Astrocyte (in vitro differentiated cells and primary cell): ENCODE measurements around the gene TWSG1. TPM values are rescaled to one million over a fixed set of nuclear protein-coding genes. Genes with fewer than 3 reads are reported as not detected.
A peak's percentile ranks its signal among the peaks of the same experiment; 100 is the strongest.

Experiments
- DNase-seq: peaks from one replicate; pipeline ENCODE4 v3.0.0-alpha.2; 2010; ENCODE audit warnings: low read depth
- FAIRE-seq: peaks from 2 replicates; lab custom pipeline; 2011; peaks lifted over from hg19 to GRCh38; lab: Jason Lieb, UNC
- H2AFZ ChIP-seq: 2 replicates; pipeline ENCODE4 v1.6.0; 2012; ENCODE audit warnings: low read depth, low read length, inconsistent platforms
- H3K27ac ChIP-seq: 2 replicates; pipeline ENCODE4 v1.5.1; 2011; ENCODE audit warnings: low read depth, low read length, inconsistent platforms
- H3K27me3 ChIP-seq: 2 replicates; pipeline ENCODE4 v1.6.0; 2011; ENCODE audit warnings: low read length, inconsistent platforms; ENCODE audit not compliant: insufficient read depth
- H3K36me3 ChIP-seq: 2 replicates; pipeline ENCODE4 v1.5.1; 2011; ENCODE audit warnings: low read length, inconsistent platforms; ENCODE audit not compliant: insufficient read depth
- H3K4me1 ChIP-seq: 2 replicates; pipeline ENCODE4 v1.5.1; 2011; ENCODE audit warnings: low read length, inconsistent platforms; ENCODE audit not compliant: insufficient read depth
- H3K4me2 ChIP-seq: 2 replicates; pipeline ENCODE4 v1.6.0; 2012; ENCODE audit warnings: low read length, inconsistent platforms
- H3K4me3 ChIP-seq: 2 replicates; pipeline ENCODE4 v1.5.1; 2011; ENCODE audit warnings: low read depth, mild to moderate bottlenecking, low read length, inconsistent platforms; ENCODE audit not compliant: insufficient read depth
- H3K79me2 ChIP-seq: 2 replicates; pipeline ENCODE4 v1.6.0; 2012; ENCODE audit warnings: mild to moderate bottlenecking, low read length, inconsistent platforms; ENCODE audit not compliant: insufficient read depth
- H3K9ac ChIP-seq: 2 replicates; pipeline ENCODE4 v1.6.0; 2012; ENCODE audit warnings: mild to moderate bottlenecking, low read length, inconsistent platforms
- H3K9me3 ChIP-seq: 2 replicates; pipeline ENCODE4 v1.5.1; 2012; ENCODE audit warnings: low read depth, mild to moderate bottlenecking, low read length, inconsistent platforms; ENCODE audit not compliant: insufficient read depth
- H4K20me1 ChIP-seq: 2 replicates; pipeline ENCODE4 v1.6.0; 2012; ENCODE audit warnings: low read length, inconsistent platforms; ENCODE audit not compliant: insufficient read depth
- H3K27ac Mint-ChIP-seq: one replicate; pipeline ENCODE4 v1.8.0; 2021; ENCODE audit warnings: mild to moderate bottlenecking, mixed read lengths; ENCODE audit not compliant: unreplicated experiment
- H3K27me3 Mint-ChIP-seq: one replicate; pipeline ENCODE4 v1.8.0; 2021; ENCODE audit warnings: low read depth, mixed read lengths; ENCODE audit not compliant: unreplicated experiment
- H3K36me3 Mint-ChIP-seq: one replicate; pipeline ENCODE4 v1.8.0; 2021; ENCODE audit warnings: low read depth, mixed read lengths; ENCODE audit not compliant: unreplicated experiment
- H3K4me1 Mint-ChIP-seq: one replicate; pipeline ENCODE4 v1.8.0; 2021; ENCODE audit warnings: low read depth, mixed read lengths; ENCODE audit not compliant: unreplicated experiment
- H3K4me3 Mint-ChIP-seq: one replicate; pipeline ENCODE4 v1.8.0; 2021; ENCODE audit warnings: mild to moderate bottlenecking, moderate library complexity, mixed read lengths; ENCODE audit not compliant: unreplicated experiment
- H3K9me3 Mint-ChIP-seq: one replicate; pipeline ENCODE4 v1.8.0; 2021; ENCODE audit warnings: mild to moderate bottlenecking, mixed read lengths; ENCODE audit not compliant: unreplicated experiment
- EZH2 ChIP-seq: IDR thresholded peaks from 2 replicates; pipeline ENCODE4 v1.6.1; 2012; ENCODE audit warnings: mild to moderate bottlenecking, low read length, inconsistent platforms; ENCODE audit not compliant: insufficient read depth
- total RNA-seq: library from RNA; stranded (reverse); gene quantifications from 2 replicates; pipeline ENCODE4 v1.2.1, GENCODE V29; 2021
- TF ChIP-seq, protein P1 (sequence below): IDR thresholded peaks from 2 replicates; pipeline ENCODE4 v1.5.1; 2011; ENCODE audit warnings: low read depth, mild to moderate bottlenecking, inconsistent platforms, low read length, moderate library complexity; ENCODE audit not compliant: insufficient read depth

Gene TWSG1
- total RNA-seq, 1 donor from 2014 or later, result 48.4 TPM

DNA sequence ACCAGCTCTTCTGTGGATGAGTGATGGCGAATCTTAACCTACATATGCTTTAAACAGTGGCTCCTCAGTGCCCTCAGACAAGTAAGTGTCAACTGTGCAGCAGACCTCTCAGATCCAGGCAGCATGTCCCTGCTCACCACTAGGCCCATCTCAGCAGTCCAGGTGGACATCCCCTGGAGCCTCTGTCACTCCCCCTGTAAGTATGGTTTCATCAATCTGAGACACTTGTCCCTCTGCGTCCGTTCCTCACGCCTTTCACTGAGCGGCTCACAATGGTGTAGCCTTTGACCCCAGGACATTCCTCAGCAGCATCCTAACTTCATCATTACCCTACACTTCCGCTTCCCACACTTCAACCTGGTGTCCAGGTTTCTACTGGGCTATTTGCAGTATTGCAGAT, 71.4 kb downstream of the TWSG1 start:
- Mint-ChIP-seq H3K4me1 (peaks cover 2% of the 10 kb centered on the region), H3K4me3 (no peak overlapping the region), H3K36me3 (peaks cover 12% of the 10 kb centered on the region), H3K27me3 (no peaks in the 10 kb centered on the region), H3K27ac (no peak overlapping the region), H3K9me3 (peaks cover 8% of the 10 kb centered on the region)
- Histone ChIP-seq H3K27ac (no peak overlapping the region), H3K4me2 (no peak overlapping the region), H3K79me2 (no peaks in the 10 kb centered on the region), H3K27me3 (no peaks in the 10 kb centered on the region), H3K36me3 (no peaks in the 10 kb centered on the region), H3K4me3 (no peak overlapping the region), H3K4me1 (no peaks in the 10 kb centered on the region), H3K9me3 (no peaks in the 10 kb centered on the region), H2AFZ (no peak overlapping the region), H3K9ac (no peak overlapping the region), H4K20me1 (no peaks in the 10 kb centered on the region)
- TF ChIP-seq, protein P1, sequence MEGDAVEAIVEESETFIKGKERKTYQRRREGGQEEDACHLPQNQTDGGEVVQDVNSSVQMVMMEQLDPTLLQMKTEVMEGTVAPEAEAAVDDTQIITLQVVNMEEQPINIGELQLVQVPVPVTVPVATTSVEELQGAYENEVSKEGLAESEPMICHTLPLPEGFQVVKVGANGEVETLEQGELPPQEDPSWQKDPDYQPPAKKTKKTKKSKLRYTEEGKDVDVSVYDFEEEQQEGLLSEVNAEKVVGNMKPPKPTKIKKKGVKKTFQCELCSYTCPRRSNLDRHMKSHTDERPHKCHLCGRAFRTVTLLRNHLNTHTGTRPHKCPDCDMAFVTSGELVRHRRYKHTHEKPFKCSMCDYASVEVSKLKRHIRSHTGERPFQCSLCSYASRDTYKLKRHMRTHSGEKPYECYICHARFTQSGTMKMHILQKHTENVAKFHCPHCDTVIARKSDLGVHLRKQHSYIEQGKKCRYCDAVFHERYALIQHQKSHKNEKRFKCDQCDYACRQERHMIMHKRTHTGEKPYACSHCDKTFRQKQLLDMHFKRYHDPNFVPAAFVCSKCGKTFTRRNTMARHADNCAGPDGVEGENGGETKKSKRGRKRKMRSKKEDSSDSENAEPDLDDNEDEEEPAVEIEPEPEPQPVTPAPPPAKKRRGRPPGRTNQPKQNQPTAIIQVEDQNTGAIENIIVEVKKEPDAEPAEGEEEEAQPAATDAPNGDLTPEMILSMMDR, result no peak
- no peak for TF ChIP-seq EZH2
- no peak for DNase-seq
- FAIRE-seq, result no peak

DNA sequence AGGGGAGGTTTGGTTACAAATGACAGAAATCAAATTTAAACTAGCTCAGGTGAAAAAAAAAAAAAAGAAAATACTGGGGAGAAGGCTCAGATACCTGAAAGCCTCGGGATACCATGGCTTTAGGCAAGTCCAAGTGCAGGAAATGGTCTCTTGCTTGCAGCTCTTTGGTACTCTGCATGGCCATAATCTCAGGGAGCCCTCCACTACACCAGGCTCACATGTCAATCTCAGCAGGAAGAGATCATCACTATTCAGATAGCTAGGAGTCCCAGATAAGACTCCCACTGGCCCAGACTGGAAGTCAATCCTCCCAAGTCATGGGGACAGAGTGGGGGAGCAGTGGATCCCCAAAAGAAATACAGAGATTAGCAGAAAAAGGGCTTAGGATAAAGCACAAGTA, 75.9 kb downstream of the TWSG1 start:
- no peaks in the 10 kb centered on the region for H3K79me2 ChIP-seq
- H3K4me1 ChIP-seq, result no peaks in the 10 kb centered on the region
- no peak for FAIRE-seq
- no peak overlapping the region for H3K4me3 ChIP-seq
- Mint-ChIP-seq H3K4me1 (peaks cover 6% of the 10 kb centered on the region), H3K27ac (no peak overlapping the region), H3K9me3 (peaks cover 3% of the 10 kb centered on the region), H3K4me3 (no peak overlapping the region), H3K36me3 (no peaks in the 10 kb centered on the region), H3K27me3 (no peaks in the 10 kb centered on the region)
- H3K27me3 ChIP-seq, result no peaks in the 10 kb centered on the region
- H3K9ac ChIP-seq, result no peak overlapping the region
- no peak for DNase-seq
- no peak overlapping the region for H2AFZ ChIP-seq
- no peaks in the 10 kb centered on the region for H4K20me1 ChIP-seq
- H3K9me3 ChIP-seq, result no peaks in the 10 kb centered on the region
- H3K27ac ChIP-seq, result no peak overlapping the region
- no peak for TF ChIP-seq EZH2
- TF ChIP-seq, protein P1, result no peak
- no peak overlapping the region for H3K4me2 ChIP-seq
- no peaks in the 10 kb centered on the region for H3K36me3 ChIP-seq

DNA sequence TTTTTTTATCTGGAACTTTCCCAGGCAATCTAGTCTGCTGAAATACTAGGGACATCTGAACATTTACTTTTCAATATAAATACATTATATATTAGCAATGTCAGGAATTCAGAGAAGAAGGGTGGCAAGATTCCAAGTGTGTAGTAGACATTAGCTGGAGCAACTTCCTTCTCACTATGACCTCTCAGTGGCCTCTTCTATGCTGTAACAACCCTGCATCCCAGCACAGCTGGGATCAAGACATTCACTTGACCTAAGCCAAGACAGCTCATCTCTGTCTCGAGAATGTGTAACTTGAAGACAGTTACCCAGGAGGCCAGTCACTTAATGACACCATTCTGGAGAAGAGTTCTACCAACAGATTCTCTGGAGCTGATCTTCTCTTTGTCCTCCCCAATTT, 79.0 kb downstream of the TWSG1 start:
- Histone ChIP-seq H3K27me3 (no peaks in the 10 kb centered on the region), H3K9me3 (no peaks in the 10 kb centered on the region), H3K9ac (no peak overlapping the region), H3K4me2 (peak overlapping the region; percentile 45), H3K36me3 (no peaks in the 10 kb centered on the region), H3K4me1 (peaks cover 14% of the 10 kb centered on the region), H3K27ac (no peak overlapping the region), H4K20me1 (no peaks in the 10 kb centered on the region), H3K4me3 (no peak overlapping the region), H3K79me2 (no peaks in the 10 kb centered on the region), H2AFZ (no peak overlapping the region)
- peaks cover 16% of the 10 kb centered on the region for H3K4me1 Mint-ChIP-seq
- no peaks in the 10 kb centered on the region for H3K27me3 Mint-ChIP-seq
- H3K36me3 Mint-ChIP-seq, result no peaks in the 10 kb centered on the region
- no peaks in the 10 kb centered on the region for H3K9me3 Mint-ChIP-seq
- FAIRE-seq (no peak), DNase-seq (peak; percentile 47)
- H3K4me3 Mint-ChIP-seq, result no peak overlapping the region
- peak overlapping the region; percentile 27 for H3K27ac Mint-ChIP-seq
- TF ChIP-seq, protein P1, result no peak
- no peak for TF ChIP-seq EZH2
